ENCODE results near the gene SIAH1.

The SIAH1 gene

GRCh38 chr16:48385253-48386150 is at the start of gene SIAH1:
Gene SIAH1 (minus strand): TSS chr16:48385413. CDS start chr16:48362428, 22,985 bp downstream.
- Histone ChIP-seq H3K27ac (no peak within 1 kb of the TSS), H3K9ac (ENCODE audit: insufficient read length) (peak within 1 kb of the TSS; percentile 84), H3K4me3 (peak within 1 kb of the TSS; percentile 85), H3K36me3 (ENCODE audit: insufficient read depth, low read length) (no peaks in the 10 kb centered on the region), H3K9me3 (ENCODE audit: low read depth, low read length) (no peaks in the 10 kb centered on the region)
- no peak for DNase-seq (ENCODE audit: low read depth, low spot score)
- TF ChIP-seq POLR2AphosphoS5 (IDR thresholded peaks at IDR 0.05; ENCODE audit: borderline replicate concordance, low read depth, low read length): peak; percentile 71; the same call in 1 of the 2 replicates
- no peak for TF ChIP-seq EZH2 (IDR thresholded peaks at IDR 0.05)

- no peak for TF ChIP-seq EZH2 (IDR thresholded peaks at IDR 0.05)
- TF ChIP-seq POLR2AphosphoS5 (IDR thresholded peaks at IDR 0.05; ENCODE audit: borderline replicate concordance, low read depth, low read length): no peak
- no peak for TF ChIP-seq FOXP2 (optimal IDR thresholded peaks at IDR 0.05; ENCODE audit: control extremely low read depth, extremely low read length, insufficient read depth)
- no peak overlapping the region for H3K4me3 ChIP-seq
- no peak overlapping the region for H3K27ac ChIP-seq
- no peak overlapping the region for H3K9ac ChIP-seq (ENCODE audit: insufficient read length)
- no peak for DNase-seq (ENCODE audit: low read depth, low spot score)
- H3K9me3 ChIP-seq (ENCODE audit: low read depth, low read length): no peaks in the 10 kb centered on the region
- H3K36me3 ChIP-seq (ENCODE audit: insufficient read depth, low read length): no peaks in the 10 kb centered on the region
Measured at GRCh38 chr16:48434653-48435317, 49.6 kb upstream of the SIAH1 start.

GRCh38 chr16:48433850-48434530 is 48.8 kb upstream of the SIAH1 start:
- H3K9ac ChIP-seq (ENCODE audit: insufficient read length): no peak overlapping the region
- no peaks in the 10 kb centered on the region for H3K36me3 ChIP-seq (ENCODE audit: insufficient read depth, low read length)
- TF ChIP-seq EZH2 (IDR thresholded peaks at IDR 0.05): no peak
- TF ChIP-seq FOXP2 (optimal IDR thresholded peaks at IDR 0.05; ENCODE audit: control extremely low read depth, extremely low read length, insufficient read depth): no peak
- no peak for TF ChIP-seq POLR2AphosphoS5 (IDR thresholded peaks at IDR 0.05; ENCODE audit: borderline replicate concordance, low read depth, low read length)
- H3K4me3 ChIP-seq: no peak overlapping the region
- H3K27ac ChIP-seq: no peak overlapping the region
- no peak for DNase-seq (ENCODE audit: low read depth, low spot score)
- no peaks in the 10 kb centered on the region for H3K9me3 ChIP-seq (ENCODE audit: low read depth, low read length)

GRCh38 chr16:48433116-48433849 is 48.1 kb upstream of the SIAH1 start:
- DNase-seq (ENCODE audit: low read depth, low spot score): no peak
- Histone ChIP-seq H3K4me3 (no peak overlapping the region), H3K9me3 (ENCODE audit: low read depth, low read length) (no peaks in the 10 kb centered on the region), H3K36me3 (ENCODE audit: insufficient read depth, low read length) (no peaks in the 10 kb centered on the region), H3K9ac (ENCODE audit: insufficient read length) (no peak overlapping the region), H3K27ac (no peak overlapping the region)
- TF ChIP-seq POLR2AphosphoS5 (IDR thresholded peaks at IDR 0.05; ENCODE audit: borderline replicate concordance, low read depth, low read length): no peak
- TF ChIP-seq FOXP2 (optimal IDR thresholded peaks at IDR 0.05; ENCODE audit: control extremely low read depth, extremely low read length, insufficient read depth): no peak
- TF ChIP-seq EZH2 (IDR thresholded peaks at IDR 0.05): no peak

GRCh38 chr16:48432136-48432535 is 46.9 kb upstream of the SIAH1 start:
- H3K9ac ChIP-seq (ENCODE audit: insufficient read length): no peak overlapping the region
- H3K9me3 ChIP-seq (ENCODE audit: low read depth, low read length): no peaks in the 10 kb centered on the region
- H3K36me3 ChIP-seq (ENCODE audit: insufficient read depth, low read length): no peaks in the 10 kb centered on the region
- no peak for DNase-seq (ENCODE audit: low read depth, low spot score)
- no peak overlapping the region for H3K4me3 ChIP-seq
- H3K27ac ChIP-seq: no peak overlapping the region
- TF ChIP-seq EZH2 (IDR thresholded peaks at IDR 0.05) (no peak), POLR2AphosphoS5 (IDR thresholded peaks at IDR 0.05; ENCODE audit: borderline replicate concordance, low read depth, low read length) (no peak), FOXP2 (optimal IDR thresholded peaks at IDR 0.05; ENCODE audit: control extremely low read depth, extremely low read length, insufficient read depth) (no peak)

- no peak for DNase-seq (ENCODE audit: low read depth, low spot score)
- TF ChIP-seq EZH2 (IDR thresholded peaks at IDR 0.05) (no peak), FOXP2 (optimal IDR thresholded peaks at IDR 0.05; ENCODE audit: control extremely low read depth, extremely low read length, insufficient read depth) (no peak), POLR2AphosphoS5 (IDR thresholded peaks at IDR 0.05; ENCODE audit: borderline replicate concordance, low read depth, low read length) (no peak)
- Histone ChIP-seq H3K9ac (ENCODE audit: insufficient read length) (no peak overlapping the region), H3K4me3 (no peak overlapping the region), H3K36me3 (ENCODE audit: insufficient read depth, low read length) (no peaks in the 10 kb centered on the region), H3K27ac (no peak overlapping the region), H3K9me3 (ENCODE audit: low read depth, low read length) (no peaks in the 10 kb centered on the region)
Measured at GRCh38 chr16:48430890-48431289, 45.7 kb upstream of the SIAH1 start.

- no peak for DNase-seq (ENCODE audit: low read depth, low spot score)
- H3K27ac ChIP-seq: no peak overlapping the region
- no peaks in the 10 kb centered on the region for H3K9me3 ChIP-seq (ENCODE audit: low read depth, low read length)
- no peak overlapping the region for H3K4me3 ChIP-seq
- no peak overlapping the region for H3K9ac ChIP-seq (ENCODE audit: insufficient read length)
- TF ChIP-seq POLR2AphosphoS5 (IDR thresholded peaks at IDR 0.05; ENCODE audit: borderline replicate concordance, low read depth, low read length): no peak
- TF ChIP-seq FOXP2 (optimal IDR thresholded peaks at IDR 0.05; ENCODE audit: control extremely low read depth, extremely low read length, insufficient read depth): no peak
- no peak for TF ChIP-seq EZH2 (IDR thresholded peaks at IDR 0.05)
- H3K36me3 ChIP-seq (ENCODE audit: insufficient read depth, low read length): no peaks in the 10 kb centered on the region
Measured at GRCh38 chr16:48426244-48427141, 41.3 kb upstream of the SIAH1 start.
